H1 (cell line): ENCODE measurements around the gene HMCES. TPM values are rescaled to one million over a fixed set of nuclear protein-coding genes. Genes with fewer than 3 reads are reported as not detected.

Source experiments
- CTCF ChIA-PET: fragments of 300-600 bp; sonication (Branson Sonifier 250); formaldehyde crosslinking; loops from one replicate; lab custom pipeline; 2021; ENCODE audit not compliant: partially characterized antibody; lab: Charles Lee
- POLR2A ChIA-PET: fragments of 300-600 bp; sonication (Branson Sonifier 250); formaldehyde crosslinking; loops from one replicate; lab custom pipeline; 2021; ENCODE audit warnings: inconsistent platforms; ENCODE audit not compliant: partially characterized antibody; lab: Charles Lee
- DNase-seq, 2 experiments: peaks; one replicate each; pipeline versions ENCODE4 v3.0.0 to v3.0.0-alpha.2; 2010 to 2022; ENCODE audit warnings: low spot score in 2 of 2, low read depth in 1 of 2, mixed read lengths in 1 of 2
- FAIRE-seq: peaks from 2 replicates; lab custom pipeline; 2011; peaks lifted over from hg19 to GRCh38; lab: Jason Lieb, UNC
- H2AFZ ChIP-seq: 2 replicates; pipeline ENCODE4 v1.8.1; 2012; ENCODE audit warnings: low read length, inconsistent platforms
- H2AK5ac ChIP-seq: 2 replicates; pipeline ENCODE4 v1.6.1; 2013; ENCODE audit warnings: low read depth, low read length
- H2BK120ac ChIP-seq: replicated peaks from 2 replicates; pipeline ENCODE3; 2013; ENCODE audit warnings: low read depth, low read length, inconsistent platforms
- H2BK12ac ChIP-seq: 2 replicates; pipeline ENCODE4 v1.6.1; 2013; ENCODE audit warnings: low read depth, low read length
- H2BK15ac ChIP-seq: 2 replicates; pipeline ENCODE4 v1.6.1; 2013; ENCODE audit warnings: low read length
- H2BK20ac ChIP-seq: 2 replicates; pipeline ENCODE4 v1.6.1; 2013; ENCODE audit warnings: low read length
- H2BK5ac ChIP-seq: 2 replicates; pipeline ENCODE4 v1.6.1; 2013; ENCODE audit warnings: low read depth, low read length
- H3K14ac ChIP-seq: 2 replicates; pipeline ENCODE4 v1.6.1; 2013; ENCODE audit warnings: inconsistent platforms; ENCODE audit not compliant: insufficient read length
- H3K18ac ChIP-seq: 2 replicates; pipeline ENCODE4 v1.6.1; 2013; ENCODE audit warnings: low read length; ENCODE audit errors: extremely low read depth
- H3K23ac ChIP-seq: 2 replicates; pipeline ENCODE4 v1.6.1; 2013; ENCODE audit warnings: inconsistent platforms; ENCODE audit not compliant: insufficient read length
- H3K23me2 ChIP-seq: 2 replicates; pipeline ENCODE4 v1.6.1; 2013; ENCODE audit warnings: low read depth, low read length
- H3K27ac ChIP-seq: 2 replicates; pipeline ENCODE4 v1.6.1; 2011; ENCODE audit warnings: low read depth, low read length, inconsistent platforms
- H3K27me3 ChIP-seq, 4 experiments: replicated peaks in 1 of 4; 1 replicate in 1 of 4; 2 replicates in 3 of 4; pipeline versions ENCODE4 v1.6.1 to v1.8.1; 2011 to 2013; ENCODE audit warnings: low read length in 3 of 4, mild to moderate bottlenecking in 3 of 4, inconsistent platforms in 2 of 4, mixed read lengths in 2 of 4, moderate library complexity in 1 of 4; ENCODE audit not compliant: control insufficient read depth in 3 of 4, insufficient read depth in 3 of 4; ENCODE audit errors: extremely low read depth in 1 of 4
- H3K36me3 ChIP-seq, 4 experiments: 2 replicates each; pipeline versions ENCODE4 v1.6.1 to v1.8.1; 2011 to 2013; ENCODE audit warnings: mild to moderate bottlenecking in 4 of 4, low read length in 3 of 4, moderate library complexity in 2 of 4, control low read depth in 1 of 4, inconsistent platforms in 1 of 4; ENCODE audit not compliant: insufficient read depth in 4 of 4, control insufficient read depth in 2 of 4
- H3K4ac ChIP-seq: replicated peaks from 2 replicates; pipeline ENCODE3; 2013; ENCODE audit warnings: low read length, low read depth, mixed read lengths, inconsistent platforms; ENCODE audit not compliant: insufficient read length
- H3K4me1 ChIP-seq, 4 experiments: replicated peaks in 1 of 4; 1 replicate in 1 of 4; 2 replicates in 3 of 4; pipeline versions ENCODE4 v1.6.1 to v1.8.1; 2011 to 2013; ENCODE audit warnings: low read length in 3 of 4, inconsistent platforms in 2 of 4, mixed read lengths in 1 of 4; ENCODE audit not compliant: insufficient read depth in 4 of 4, control insufficient read depth in 3 of 4
- H3K4me2 ChIP-seq, 2 experiments: 2 replicates each; pipeline versions ENCODE4 v1.6.1 to v1.8.1; 2011 to 2013; ENCODE audit warnings: low read depth in 2 of 2, low read length in 2 of 2, control low read depth in 1 of 2, inconsistent platforms in 1 of 2, mild to moderate bottlenecking in 1 of 2; ENCODE audit not compliant: insufficient read depth in 1 of 2
- H3K4me3 ChIP-seq, 4 experiments: fragments of 200-600, 300-600 bp in 1 of 4; sonication (generic), shearing (Covaris generic), sonication (Bioruptor Twin) in 1 of 4; 2 replicates each; pipeline versions ENCODE4 v1.5.1 to v1.8.1; 2011 to 2016; ENCODE audit warnings: low read length in 4 of 4, low read depth in 3 of 4, control low read depth in 2 of 4, inconsistent platforms in 2 of 4, mild to moderate bottlenecking in 2 of 4, mixed read lengths in 1 of 4, moderate library complexity in 1 of 4; ENCODE audit not compliant: insufficient read depth in 2 of 4; ENCODE audit errors: extremely low read depth in 1 of 4
- H3K56ac ChIP-seq: replicated peaks from 2 replicates; pipeline ENCODE3; 2013; ENCODE audit warnings: low read depth, mild to moderate bottlenecking, mixed read lengths, low read length, inconsistent platforms; ENCODE audit not compliant: insufficient read length
- H3K79me1 ChIP-seq: 2 replicates; pipeline ENCODE4 v1.6.1; 2013; ENCODE audit warnings: low read depth, low read length, control low read depth
- H3K79me2 ChIP-seq, 2 experiments: 2 replicates each; pipeline versions ENCODE4 v1.6.1 to v1.8.1; 2012 to 2013; ENCODE audit warnings: low read length in 2 of 2, mild to moderate bottlenecking in 2 of 2, inconsistent platforms in 1 of 2; ENCODE audit not compliant: insufficient read depth in 2 of 2, control insufficient read depth in 1 of 2
- H3K9ac ChIP-seq, 4 experiments: replicated peaks in 1 of 4; 1 replicate in 1 of 4; 2 replicates in 3 of 4; pipeline versions ENCODE4 v1.6.1 to v1.8.1; 2011 to 2013; ENCODE audit warnings: low read depth in 3 of 4, low read length in 3 of 4, control low read depth in 2 of 4, mild to moderate bottlenecking in 2 of 4, moderate library complexity in 2 of 4, inconsistent platforms in 1 of 4; ENCODE audit errors: extremely low read depth in 1 of 4
- H3K9me3 ChIP-seq, 2 experiments: 2 replicates each; pipeline versions ENCODE4 v1.6.1 to v1.8.1; 2012 to 2013; ENCODE audit warnings: mild to moderate bottlenecking in 2 of 2, moderate library complexity in 2 of 2, control low read depth in 1 of 2, inconsistent platforms in 1 of 2, low read depth in 1 of 2, low read length in 1 of 2, mixed read lengths in 1 of 2; ENCODE audit not compliant: insufficient read depth in 2 of 2
- H4K20me1 ChIP-seq, 2 experiments: replicated peaks in 1 of 2; 2 replicates each; pipeline versions ENCODE3 to v1.8.1; 2011 to 2013; ENCODE audit warnings: inconsistent platforms in 2 of 2, low read length in 2 of 2, mild to moderate bottlenecking in 1 of 2; ENCODE audit not compliant: insufficient read depth in 2 of 2, control insufficient read depth in 1 of 2
- H4K5ac ChIP-seq: 2 replicates; pipeline ENCODE4 v1.6.1; 2013; ENCODE audit warnings: low read length, low read depth, mixed read lengths, inconsistent platforms; ENCODE audit not compliant: insufficient read length
- H4K8ac ChIP-seq: 2 replicates; pipeline ENCODE4 v1.8.0; 2013; ENCODE audit warnings: mild to moderate bottlenecking, moderate library complexity, low read length, inconsistent platforms; ENCODE audit not compliant: insufficient read depth; ENCODE audit errors: extremely low read depth
- H4K91ac ChIP-seq: replicated peaks from 2 replicates; pipeline ENCODE3; 2013; ENCODE audit warnings: low read length, mixed read lengths, inconsistent platforms; ENCODE audit not compliant: insufficient read length
- ATF2 ChIP-seq: IDR thresholded peaks from 2 replicates; pipeline ENCODE4 v1.6.1; 2012; ENCODE audit warnings: low read length, inconsistent platforms
- CEBPB ChIP-seq: IDR thresholded peaks from 2 replicates; pipeline ENCODE4 v1.6.1; 2012; ENCODE audit warnings: low read depth, low read length
- CHD1 ChIP-seq: IDR thresholded peaks from 2 replicates; pipeline ENCODE4 v1.6.1; 2012; ENCODE audit warnings: low read depth, low read length, improper control_type of control experiment
- FOSL1 ChIP-seq: IDR thresholded peaks from 2 replicates; pipeline ENCODE4 v1.6.1; 2011; ENCODE audit warnings: mild to moderate bottlenecking, low read depth, low read length, moderate library complexity; ENCODE audit not compliant: insufficient read depth
- GABPA ChIP-seq: IDR thresholded peaks from 2 replicates; pipeline ENCODE4 v1.6.1; 2011; ENCODE audit warnings: mild to moderate bottlenecking, low read length, moderate library complexity, borderline replicate concordance; ENCODE audit not compliant: insufficient read depth
- HDAC6 ChIP-seq: IDR thresholded peaks from one replicate; pipeline ENCODE4 v1.7.1; 2012; ENCODE audit warnings: low read depth, mild to moderate bottlenecking, inconsistent platforms, low read length, moderate library complexity
- KDM5A ChIP-seq: fragments of 200-600 bp; IDR thresholded peaks from 2 replicates; pipeline ENCODE4 v1.7.1; 2012; ENCODE audit warnings: mild to moderate bottlenecking, low read length, inconsistent platforms, mixed read lengths
- MAFK ChIP-seq: IDR thresholded peaks from 2 replicates; pipeline ENCODE4 v1.6.1; 2012; ENCODE audit warnings: low read depth, mild to moderate bottlenecking, improper control_type of control experiment, low read length
- RBBP5 ChIP-seq: IDR thresholded peaks from 2 replicates; pipeline ENCODE4 v1.7.1; 2012; ENCODE audit warnings: low read depth, mild to moderate bottlenecking, inconsistent platforms, low read length, moderate library complexity, borderline replicate concordance
- SP1 ChIP-seq: IDR thresholded peaks from 2 replicates; pipeline ENCODE4 v1.6.1; 2011; ENCODE audit warnings: low read depth, low read length
- SP2 ChIP-seq: IDR thresholded peaks from 2 replicates; pipeline ENCODE4 v1.6.1; 2012; ENCODE audit warnings: mild to moderate bottlenecking, low read length, inconsistent platforms
- SP4 ChIP-seq: IDR thresholded peaks from 2 replicates; pipeline ENCODE4 v1.6.1; 2012; ENCODE audit warnings: low read length, inconsistent platforms
- ZNF274 ChIP-seq: IDR thresholded peaks from 2 replicates; pipeline ENCODE4 v1.7.0; 2012; ENCODE audit warnings: low read length, borderline replicate concordance; ENCODE audit errors: extremely low read depth
- WGBS, 2 experiments: shearing (Covaris generic) in 1 of 2; methylation state at CpG; one replicate each; pipeline versions ENCODE4 v1.1.6 to v1.1.7; 2013 to 2015; ENCODE audit warnings: low lambda C conversion rate in 2 of 2, mixed read lengths in 2 of 2, inconsistent platforms in 1 of 2, low coverage in 1 of 2, missing lambda C conversion rate in 1 of 2; ENCODE audit not compliant: insufficient replicate concordance in 2 of 2, insufficient coverage in 1 of 2, insufficient read length in 1 of 2; ENCODE audit errors: extremely low coverage in 1 of 2, missing lambda C conversion rate in 1 of 2; 5-methylcytosine and 5-hydroxymethylcytosine counted together
- polyA plus RNA-seq, 7 experiments: library from polyadenylated mRNA; depleted of rRNA in 3 of 7; stranded (reverse) in 5 of 7; unstranded in 2 of 7; fragments of >200 nt in 5 of 7; fragments of 200-250 nt in 2 of 7; gene quantifications; 1 replicate in 5 of 7; 2 replicates in 1 of 7; 4 replicates in 1 of 7; pipeline versions ENCODE4 v1.2.1 to v1.2.3, GENCODE V29; 2011 to 2013; ENCODE audit warnings: missing spikeins in 2 of 7, mixed read lengths in 2 of 7
- total RNA-seq: library from RNA; stranded (reverse); fragmentation: NEBNext Ultra II Directional; extraction: Animal tissue kit (Norgen Biotek cat#: 25700); gene quantifications from 2 replicates; pipeline ENCODE4 v1.2.1, GENCODE V29; 2021

Gene HMCES
- total and polyA plus RNA-seq, 2 of the 8 experiments (the other 6 are each of a cell fraction or from before 2014, with no cell fraction given): 27.6 to 49.5 TPM

DNA sequence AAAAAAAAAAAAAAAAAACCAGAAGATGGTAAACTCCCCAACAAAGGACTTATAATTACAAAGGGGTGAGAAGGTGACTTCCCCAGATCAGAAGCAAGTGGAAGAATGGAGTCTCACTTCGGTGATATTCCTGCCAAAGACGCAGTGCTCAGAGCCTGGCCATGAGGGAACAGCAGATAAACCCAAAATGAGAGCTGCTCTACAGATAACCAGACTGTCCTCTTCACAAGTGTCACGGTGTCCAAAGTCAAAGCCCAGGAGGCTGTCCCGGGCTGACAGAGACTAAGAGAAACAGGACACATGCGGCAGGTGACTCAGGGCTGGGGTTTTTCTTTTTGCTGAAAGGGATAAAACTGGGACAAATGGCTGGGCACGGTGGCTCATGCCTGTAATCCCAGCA lies 48.8 kb downstream of the HMCES start:
- no peak overlapping the region for H3K4ac ChIP-seq
- no peak for FAIRE-seq
- POLR2A ChIA-PET: interaction anchor here (1.3 to 9.3 kb wide), 2 partner anchors 11 to 56 kb away, joined by 3 to 112 read pairs; a partner anchor contains a TSS
- TF ChIP-seq SP2 (no peak), SP1 (no peak), ATF2 (no peak), RBBP5 (no peak), SP4 (no peak), ZNF274 (no peak), FOSL1 (no peak), KDM5A (no peak), HDAC6 (no peak), CHD1 (no peak), MAFK (no peak), CEBPB (no peak), GABPA (no peak)

More for the DNA sequence above, 48.8 kb downstream of the HMCES start:
- Histone ChIP-seq H4K8ac (no peak overlapping the region), H2BK12ac (no peak overlapping the region), H4K91ac (no peak overlapping the region), H3K4me2 (no peak overlapping the region), H3K4me1 (no peaks in the 10 kb centered on the region), H2AFZ (no peak overlapping the region), H4K5ac (no peak overlapping the region), H3K79me2 (no peaks in the 10 kb centered on the region), H3K27ac (no peak overlapping the region), H3K4me3 (no peak overlapping the region), H3K9me3 (no peaks in the 10 kb centered on the region), H4K20me1 (no peaks in the 10 kb centered on the region), H3K79me1 (no peaks in the 10 kb centered on the region), H2BK5ac (no peak overlapping the region), H3K56ac (no peak overlapping the region), H3K23ac (no peak overlapping the region), H3K23me2 (no peaks in the 10 kb centered on the region), H3K36me3 (peaks cover 0 to 2% (median 0%) of the 10 kb centered on the region in 4 experiments; a peak in 2 of 8 replicates), H3K14ac (no peak overlapping the region), H2AK5ac (no peak overlapping the region), H2BK15ac (no peak overlapping the region), H2BK20ac (no peak overlapping the region), H3K27me3 (peaks cover 0 to 3% (median 0%) of the 10 kb centered on the region in 4 experiments; a peak in 1 of 7 replicates), H3K18ac (no peak overlapping the region), H3K9ac (no peak overlapping the region), H2BK120ac (no peak overlapping the region)
- CTCF ChIA-PET: interaction anchor here (0.7 to 7.4 kb wide), 12 partner anchors 9 to 81 kb away, joined by 3 to 73 read pairs (median 6); a partner anchor contains a TSS
- WGBS, 2 experiments: 93% methylated on average over 6 of the region's 6 CpGs; no CpG with 5 or more reads in 1 of the 2 experiments
- DNase-seq: no peak
